ENCODE measurements around the gene OSBPL5. TPM values are rescaled to one million over a fixed set of nuclear protein-coding genes. Genes with fewer than 3 reads are reported as not detected.

OSBPL5 gene
- total and polyA plus RNA-seq, 9 of the 15 experiments (the other 6 are each of a cell fraction or from before 2014, with no cell fraction given) = 0.06 to 14.8 (median 3.2) TPM

DNA sequence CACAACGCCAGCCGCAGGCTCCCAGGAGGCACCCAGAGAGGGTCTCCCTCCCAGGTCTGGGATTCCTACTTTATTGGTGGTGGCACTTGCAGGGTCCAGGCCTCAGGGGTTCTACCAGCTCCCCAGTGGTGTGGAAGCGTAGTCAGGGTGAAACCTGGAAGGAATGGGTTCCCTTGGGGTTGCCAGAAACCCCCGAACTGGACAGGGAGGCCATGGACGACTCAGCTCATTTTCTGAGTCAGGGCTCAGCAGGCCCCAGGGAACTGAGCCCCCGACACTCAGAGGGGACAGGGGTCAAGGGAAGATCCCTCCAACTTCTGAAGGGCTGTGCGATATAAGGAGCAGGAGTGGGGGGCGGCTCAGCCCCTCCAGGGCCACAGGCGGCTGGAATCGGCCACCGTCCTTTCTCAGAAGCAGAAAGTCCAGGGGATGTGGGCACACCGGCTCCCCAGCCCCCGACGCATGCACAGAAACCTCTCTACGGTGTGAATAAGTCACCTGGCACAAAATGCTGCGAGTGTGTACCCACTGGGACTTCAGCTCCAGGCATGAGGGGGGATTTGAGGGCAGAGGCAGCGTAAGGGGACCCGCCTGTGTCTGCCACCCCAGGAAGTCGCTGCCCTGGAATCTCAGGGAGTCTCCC, 28.4 kb upstream of the OSBPL5 start:
- Histone ChIP-seq H3K4me2 (ENCODE audit: insufficient read depth, low read length) (no peak overlapping the region), H3K27ac (ENCODE audit: extremely low read depth, low read depth, low read length) (no peak overlapping the region), H3K9me1 (ENCODE audit: control insufficient read depth, insufficient read depth, low read length) (no peaks in the 10 kb centered on the region), H3K79me2 (ENCODE audit: control insufficient read depth, insufficient read depth, low read length) (no peaks in the 10 kb centered on the region), H3K4me1 (replicated peaks in 1 of 2; ENCODE audit: control insufficient read depth in 2 of 2, insufficient read depth in 2 of 2, low read length in 2 of 2) (peaks cover 0 to 56% of the 10 kb centered on the region in 2 experiments; a peak in 3 of 5 replicates), H3K4me3 (no peak overlapping the region), H3K9me3 (replicated peaks; ENCODE audit: control insufficient read depth, insufficient read depth, low read depth, low read length) (no peaks in the 10 kb centered on the region), H2AFZ (ENCODE audit: low read depth, low read length) (no peak overlapping the region), H4K20me1 (replicated peaks; ENCODE audit: control insufficient read depth, insufficient read depth, low read length) (no peaks in the 10 kb centered on the region), H3K9ac (ENCODE audit: insufficient read depth in 1 of 2, low read depth in 2 of 2, low read length in 2 of 2) (peak overlapping the region in 1 of 2 experiments; percentile 68; a peak in 2 of 4 replicates), H3K36me3 (ENCODE audit: control insufficient read depth, insufficient read depth, low read length) (no peaks in the 10 kb centered on the region), H3K27me3 (ENCODE audit: control insufficient read depth in 2 of 2, insufficient read depth in 2 of 2, low read length in 2 of 2) (peaks cover 0 to 16% of the 10 kb centered on the region in 2 experiments; a peak in 2 of 5 replicates)
- DNase-seq (ENCODE audit: extremely low read depth in 1 of 4, low spot score in 3 of 4) (no peak), FAIRE-seq (no peak), ATAC-seq (no peak)
- BruUV-seq (replicated peaks) = no TSS peak
- in situ Hi-C loops (cut with MboI) (no loop called here), intact Hi-C loops (cut with micrococcal nuclease) (no loop called here)
- ChIA-PET CTCF (ENCODE audit: low intra/inter-chr PET ratio) (no interaction called here), POLR2A (interaction anchor here (0.6 to 1.1 kb wide), 3 partner anchors 25 to 93 kb away, joined by 3 to 4 read pairs (median 3); no protein-coding TSS in a partner anchor)
- 49% methylated on average over 15 of the region's 19 CpGs for WGBS (ENCODE audit: insufficient coverage, low coverage, missing lambda C conversion rate)
- TF ChIP-seq ZNF175 (CRISPR knock-in tag; IDR thresholded peaks at IDR 0.05; ENCODE audit: low read depth) (no peak), NUFIP1 (IDR thresholded peaks at IDR 0.05; ENCODE audit: partially characterized antibody) (no peak), CREM (IDR thresholded peaks at IDR 0.05; ENCODE audit: low read depth) (no peak), ZNF274 (IDR thresholded peaks at IDR 0.05; ENCODE audit: borderline replicate concordance, low read depth, low read length) (no peak), SETDB1 (IDR thresholded peaks at IDR 0.05; ENCODE audit: low read length) (no peak), GABPB2 (CRISPR knock-in tag; conservative IDR thresholded peaks at IDR 0.05) (no peak), HNRNPH1 (optimal IDR thresholded peaks at IDR 0.05; ENCODE audit: low read depth, low read length) (no peak), HMGN3 (IDR thresholded peaks at IDR 0.05; ENCODE audit: borderline replicate concordance, extremely low read depth, insufficient read length, low read depth, low read length) (no peak), FOXK1 (CRISPR knock-in tag; IDR thresholded peaks at IDR 0.05; ENCODE audit: borderline replicate concordance) (no peak)
- TF ChIP-seq, protein P1, sequence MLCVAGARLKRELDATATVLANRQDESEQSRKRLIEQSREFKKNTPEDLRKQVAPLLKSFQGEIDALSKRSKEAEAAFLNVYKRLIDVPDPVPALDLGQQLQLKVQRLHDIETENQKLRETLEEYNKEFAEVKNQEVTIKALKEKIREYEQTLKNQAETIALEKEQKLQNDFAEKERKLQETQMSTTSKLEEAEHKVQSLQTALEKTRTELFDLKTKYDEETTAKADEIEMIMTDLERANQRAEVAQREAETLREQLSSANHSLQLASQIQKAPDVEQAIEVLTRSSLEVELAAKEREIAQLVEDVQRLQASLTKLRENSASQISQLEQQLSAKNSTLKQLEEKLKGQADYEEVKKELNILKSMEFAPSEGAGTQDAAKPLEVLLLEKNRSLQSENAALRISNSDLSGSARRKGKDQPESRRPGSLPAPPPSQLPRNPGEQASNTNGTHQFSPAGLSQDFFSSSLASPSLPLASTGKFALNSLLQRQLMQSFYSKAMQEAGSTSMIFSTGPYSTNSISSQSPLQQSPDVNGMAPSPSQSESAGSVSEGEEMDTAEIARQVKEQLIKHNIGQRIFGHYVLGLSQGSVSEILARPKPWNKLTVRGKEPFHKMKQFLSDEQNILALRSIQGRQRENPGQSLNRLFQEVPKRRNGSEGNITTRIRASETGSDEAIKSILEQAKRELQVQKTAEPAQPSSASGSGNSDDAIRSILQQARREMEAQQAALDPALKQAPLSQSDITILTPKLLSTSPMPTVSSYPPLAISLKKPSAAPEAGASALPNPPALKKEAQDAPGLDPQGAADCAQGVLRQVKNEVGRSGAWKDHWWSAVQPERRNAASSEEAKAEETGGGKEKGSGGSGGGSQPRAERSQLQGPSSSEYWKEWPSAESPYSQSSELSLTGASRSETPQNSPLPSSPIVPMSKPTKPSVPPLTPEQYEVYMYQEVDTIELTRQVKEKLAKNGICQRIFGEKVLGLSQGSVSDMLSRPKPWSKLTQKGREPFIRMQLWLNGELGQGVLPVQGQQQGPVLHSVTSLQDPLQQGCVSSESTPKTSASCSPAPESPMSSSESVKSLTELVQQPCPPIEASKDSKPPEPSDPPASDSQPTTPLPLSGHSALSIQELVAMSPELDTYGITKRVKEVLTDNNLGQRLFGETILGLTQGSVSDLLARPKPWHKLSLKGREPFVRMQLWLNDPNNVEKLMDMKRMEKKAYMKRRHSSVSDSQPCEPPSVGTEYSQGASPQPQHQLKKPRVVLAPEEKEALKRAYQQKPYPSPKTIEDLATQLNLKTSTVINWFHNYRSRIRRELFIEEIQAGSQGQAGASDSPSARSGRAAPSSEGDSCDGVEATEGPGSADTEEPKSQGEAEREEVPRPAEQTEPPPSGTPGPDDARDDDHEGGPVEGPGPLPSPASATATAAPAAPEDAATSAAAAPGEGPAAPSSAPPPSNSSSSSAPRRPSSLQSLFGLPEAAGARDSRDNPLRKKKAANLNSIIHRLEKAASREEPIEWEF (CRISPR knock-in tag; IDR thresholded peaks at IDR 0.05) = no peak
